Activated T-helper 1 cell treated with Interleukin-2 at 50 U/mL for 16 hours (primary cell): ENCODE measurements around the gene SLC9A9.

ENCODE experiments used
- DNase-seq: peaks from one replicate; pipeline ENCODE4 v3.0.0-alpha.2; 2020; ENCODE audit warnings: low read depth

The SLC9A9 gene

DNA sequence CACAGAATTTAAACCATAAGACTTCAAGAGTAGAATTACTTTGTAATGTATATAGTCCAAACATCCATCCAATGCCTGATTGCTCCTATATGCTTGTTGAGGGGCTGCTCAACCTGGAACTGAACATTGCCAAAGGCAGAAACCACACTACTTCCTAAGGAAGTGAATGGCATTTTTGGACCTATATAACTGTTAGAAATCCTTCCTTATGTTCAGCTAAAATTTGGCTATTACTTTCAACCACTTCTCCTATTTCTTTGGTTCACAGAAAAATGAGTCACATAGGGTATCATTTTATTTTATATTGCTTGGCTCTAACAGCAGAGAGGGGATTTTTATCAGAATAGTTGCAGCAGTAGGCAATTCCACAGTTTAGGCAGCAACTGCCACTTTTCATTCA, 342.1 kb downstream of the SLC9A9 start:
- DNase-seq: no peak

DNA sequence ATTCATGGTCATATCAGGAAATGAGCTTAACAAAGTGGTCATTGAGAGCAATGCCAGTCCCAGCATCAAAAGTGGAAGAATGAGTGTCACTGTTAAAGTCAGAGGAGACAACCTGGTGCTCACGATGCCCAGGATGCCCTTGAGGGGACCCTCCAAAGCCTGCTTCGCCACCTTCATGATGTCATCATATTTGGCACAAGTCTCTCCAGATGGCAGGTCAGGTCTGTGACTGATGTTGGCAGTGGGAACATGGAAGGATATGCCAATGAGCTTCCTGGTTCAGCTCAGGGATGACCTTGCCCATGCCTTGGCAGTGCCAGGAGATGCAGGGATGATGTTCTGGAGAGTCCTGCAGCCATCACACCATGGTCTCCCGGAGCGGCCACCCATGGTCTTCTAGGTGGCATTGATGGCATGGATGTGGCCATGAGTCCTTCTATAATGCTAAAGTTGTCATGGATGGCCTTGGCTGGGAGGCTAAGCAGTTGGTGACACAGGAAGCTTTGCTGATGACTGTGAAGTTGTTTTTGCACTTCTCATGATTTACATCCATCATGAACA, 344.9 kb downstream of the SLC9A9 start:
- DNase-seq: no peak

DNA sequence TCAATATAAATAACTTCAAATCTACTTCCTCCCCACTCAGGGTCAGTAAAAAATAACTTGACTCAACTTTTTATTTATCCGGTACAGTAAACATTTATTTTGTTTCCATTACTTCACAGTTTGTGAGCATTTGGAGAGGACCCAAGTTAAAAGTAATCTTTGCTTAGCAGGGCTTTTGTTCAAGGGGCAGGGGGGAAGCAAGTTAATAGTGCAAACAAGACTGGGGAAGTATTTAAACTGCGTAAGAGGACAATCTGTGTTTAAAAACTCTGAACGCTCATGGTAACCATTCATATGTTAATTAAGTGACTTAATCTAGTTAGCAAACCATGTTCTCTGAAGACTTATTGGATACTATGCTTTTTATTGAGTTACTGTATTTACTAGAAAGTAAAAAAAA, 346.2 kb downstream of the SLC9A9 start:
- DNase-seq: no peak

DNA sequence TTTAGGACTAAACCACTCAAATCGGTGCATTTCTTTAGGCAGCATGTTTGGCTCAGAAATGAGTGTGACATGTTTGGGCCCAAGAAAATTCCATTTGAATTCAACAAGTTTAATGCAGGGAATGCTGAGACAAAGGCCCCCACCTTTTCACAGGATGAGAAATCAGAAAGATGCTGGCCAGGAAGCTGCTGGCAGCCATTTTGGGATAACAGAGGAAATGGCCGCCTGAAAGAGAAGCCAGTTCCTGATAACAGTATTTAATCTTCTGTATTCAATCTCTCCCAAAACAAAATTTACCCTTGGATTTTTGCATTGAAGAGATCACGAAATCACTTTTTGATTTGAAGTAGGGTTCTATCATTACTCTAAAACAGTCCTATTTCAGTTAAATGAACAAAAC, 350.9 kb downstream of the SLC9A9 start:
- no peak for DNase-seq

DNA sequence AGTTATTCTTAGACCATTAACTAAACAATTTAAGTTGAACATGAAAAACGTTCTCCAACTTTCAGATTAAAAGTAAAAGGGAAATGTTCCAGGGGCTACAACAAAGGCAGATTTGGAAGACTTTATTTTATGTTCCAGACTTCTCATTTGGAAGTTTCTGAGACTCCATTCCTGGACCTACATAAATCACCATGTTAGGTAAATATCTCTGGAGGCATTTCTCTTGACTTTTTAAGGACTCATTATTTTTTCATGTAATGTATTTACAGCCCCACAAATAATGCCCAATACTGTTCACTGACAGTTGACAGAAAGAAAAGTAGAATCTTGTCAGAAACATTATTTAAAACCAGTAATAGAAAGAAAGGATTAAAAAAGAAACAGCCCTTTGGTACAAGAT, 352.1 kb downstream of the SLC9A9 start:
- DNase-seq: no peak

DNA sequence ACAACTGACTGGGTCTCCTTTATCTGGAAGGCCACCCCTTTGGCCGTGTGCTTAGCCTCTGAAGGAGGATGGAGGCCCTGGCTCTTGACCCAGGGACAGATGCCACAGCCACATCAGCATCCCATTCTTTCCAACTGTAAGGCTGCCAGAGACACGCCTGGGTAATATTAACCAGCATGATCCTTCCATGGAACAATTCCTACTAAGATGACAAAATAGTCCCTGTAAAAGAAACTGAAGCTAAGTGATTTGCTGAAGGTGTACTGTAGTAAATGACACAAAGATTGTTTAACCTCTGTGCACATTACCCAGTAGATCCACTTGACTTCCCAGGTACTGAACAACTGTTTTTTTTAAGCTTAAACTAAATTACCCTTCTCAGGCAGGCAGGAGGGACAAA, 352.7 kb downstream of the SLC9A9 start:
- no peak for DNase-seq

DNA sequence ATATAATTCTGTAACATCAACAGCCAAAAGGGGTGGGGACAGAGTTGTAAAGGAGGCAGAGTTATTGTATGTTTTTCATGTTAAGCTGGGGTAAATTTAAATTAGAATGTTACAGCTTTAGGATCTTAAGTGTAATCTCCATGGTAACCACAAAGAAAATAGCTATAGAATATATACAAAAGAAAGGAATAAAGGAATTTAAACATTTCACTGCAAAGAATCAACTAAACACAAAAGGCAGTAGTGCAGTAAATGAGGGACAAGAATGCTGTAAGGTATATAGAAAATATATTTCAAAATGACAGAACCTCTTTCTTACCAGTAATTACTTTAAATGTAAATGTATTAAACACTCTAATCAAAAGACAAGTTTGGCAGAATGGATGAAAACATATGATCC, 361.7 kb downstream of the SLC9A9 start:
- no peak for DNase-seq

DNA sequence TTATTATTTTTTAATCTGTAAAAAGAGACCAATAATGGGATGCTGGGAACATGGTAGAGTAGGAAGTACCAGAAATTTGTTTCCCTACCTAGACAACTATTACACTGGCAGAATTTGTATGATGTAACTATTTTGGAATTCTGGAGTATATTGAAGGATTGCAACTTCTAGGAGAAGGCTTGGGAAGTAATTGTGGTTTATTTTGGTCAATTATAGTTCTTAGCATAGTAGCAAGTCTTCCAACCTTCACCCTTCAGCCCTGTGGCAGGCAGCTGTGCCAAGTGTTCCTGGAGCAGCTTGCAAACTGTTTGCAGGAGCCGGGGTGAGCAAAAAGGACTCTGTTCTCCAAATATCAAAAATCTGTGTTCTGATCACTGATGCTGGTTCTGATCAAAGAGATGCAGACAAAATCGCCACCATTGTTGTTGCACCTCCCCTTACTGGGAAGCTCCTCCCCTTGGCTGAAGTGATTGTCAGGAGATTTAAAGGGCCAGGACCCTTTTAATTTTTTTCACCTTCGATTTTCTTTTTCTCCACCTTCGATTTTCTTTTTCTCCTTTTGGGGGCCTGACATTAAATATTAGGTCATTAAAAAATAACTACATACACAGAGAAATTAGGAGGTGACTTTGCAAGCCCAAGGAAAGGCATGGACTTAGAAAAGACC, 363.3 kb downstream of the SLC9A9 start:
- no peak for DNase-seq

DNA sequence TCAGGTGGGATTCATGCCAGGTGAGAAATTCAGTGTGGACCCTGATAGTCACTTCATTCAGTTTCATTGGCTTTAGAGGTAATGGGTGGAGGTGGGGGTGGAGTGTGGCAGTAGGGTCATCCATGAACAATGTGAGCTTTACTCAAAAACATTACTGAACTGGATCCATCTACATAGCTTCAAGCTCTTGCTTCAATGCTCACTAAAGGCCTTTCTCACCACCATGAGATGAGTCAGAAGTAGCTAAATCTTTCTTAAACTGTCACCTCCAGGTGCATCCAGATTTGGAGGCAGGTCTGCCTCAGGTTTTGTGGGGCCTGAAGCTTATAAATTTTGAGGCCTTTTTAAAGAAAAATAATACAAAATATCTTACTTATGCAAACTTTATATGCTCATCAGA, 365.1 kb downstream of the SLC9A9 start:
- DNase-seq: no peak

DNA sequence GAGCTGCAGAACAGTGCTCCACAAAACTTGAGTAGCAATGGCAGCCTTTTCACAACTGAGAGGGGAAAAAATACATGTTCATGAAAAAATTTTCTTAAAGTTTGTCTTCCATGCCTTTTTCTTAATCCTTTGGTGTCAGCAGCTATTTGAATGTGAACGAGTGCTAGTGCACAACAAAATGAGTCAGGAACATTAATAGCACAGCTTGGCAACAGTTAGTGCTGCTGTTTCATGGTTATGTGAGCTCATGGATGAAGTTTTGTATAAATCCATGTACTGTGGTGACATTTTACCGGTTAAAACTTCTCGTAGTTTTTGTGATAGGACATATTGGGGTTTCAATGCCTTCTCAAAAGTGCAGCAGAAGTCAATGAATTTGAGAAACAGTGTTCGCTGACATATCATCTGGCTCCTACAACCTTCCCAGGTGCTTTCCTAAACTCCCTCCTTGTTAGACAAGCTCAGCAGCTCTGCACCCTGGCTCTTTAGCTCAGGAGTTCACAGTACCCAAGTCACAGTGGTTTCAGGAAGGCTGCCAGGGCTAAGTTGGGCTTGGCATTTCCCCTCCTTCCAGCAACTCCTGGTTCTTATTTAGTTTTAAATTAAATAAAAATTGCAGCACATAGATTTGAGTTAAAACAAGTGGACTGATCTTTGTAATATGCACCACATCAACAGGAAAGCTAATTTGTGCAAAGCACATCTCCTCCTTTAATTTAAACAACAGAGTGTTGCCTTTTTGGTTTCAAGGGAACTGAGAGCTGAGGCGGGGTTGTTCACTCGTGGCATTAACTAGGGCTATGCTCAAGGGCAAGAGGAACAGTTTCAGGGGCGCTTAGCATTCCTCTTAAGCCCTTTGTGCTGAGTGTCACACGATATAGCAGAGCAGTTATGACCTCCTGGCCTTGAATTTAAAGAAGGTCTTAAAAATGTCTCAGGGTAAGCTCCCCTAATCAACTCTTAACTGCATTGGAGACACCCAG, 365.9 kb downstream of the SLC9A9 start:
- DNase-seq: no peak

DNA sequence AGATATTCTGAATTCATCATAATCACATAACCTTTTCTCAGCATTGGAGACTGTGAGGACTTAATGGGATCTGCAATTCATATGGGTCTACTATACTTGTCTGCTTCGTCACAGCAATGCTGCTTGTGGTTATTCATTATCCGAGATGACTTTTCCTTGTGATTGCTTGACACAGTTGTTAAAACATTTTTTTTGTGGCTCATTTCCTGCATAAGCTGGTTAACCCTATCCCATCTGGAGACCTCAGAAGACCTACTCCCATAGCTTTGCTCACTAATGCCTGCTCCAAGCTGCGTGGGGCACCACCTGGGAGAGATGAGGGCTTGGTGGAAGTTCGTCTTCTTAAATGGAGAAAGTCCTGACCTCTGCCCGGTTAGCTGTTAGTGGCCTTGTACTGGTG, 367.9 kb downstream of the SLC9A9 start:
- no peak for DNase-seq

DNA sequence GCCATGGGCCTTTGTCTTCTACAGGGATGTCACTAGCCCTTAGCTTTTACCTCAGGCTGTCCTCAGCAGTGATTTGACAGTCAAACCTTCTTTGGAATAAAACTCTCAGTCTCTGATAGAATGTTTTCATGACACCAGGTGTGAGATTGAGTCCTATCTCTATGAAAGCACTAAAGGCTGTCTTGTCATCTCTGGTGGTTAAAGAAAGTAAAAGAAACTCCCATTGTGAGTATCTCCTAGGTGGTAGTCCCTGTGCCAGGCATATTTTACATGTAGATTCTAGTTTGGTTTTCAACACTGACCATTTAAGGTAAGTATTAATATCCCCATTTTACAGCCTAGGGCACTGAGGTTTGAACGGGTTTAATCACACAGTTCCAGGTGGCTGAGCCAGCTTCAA, 368.5 kb downstream of the SLC9A9 start:
- DNase-seq: no peak

DNA sequence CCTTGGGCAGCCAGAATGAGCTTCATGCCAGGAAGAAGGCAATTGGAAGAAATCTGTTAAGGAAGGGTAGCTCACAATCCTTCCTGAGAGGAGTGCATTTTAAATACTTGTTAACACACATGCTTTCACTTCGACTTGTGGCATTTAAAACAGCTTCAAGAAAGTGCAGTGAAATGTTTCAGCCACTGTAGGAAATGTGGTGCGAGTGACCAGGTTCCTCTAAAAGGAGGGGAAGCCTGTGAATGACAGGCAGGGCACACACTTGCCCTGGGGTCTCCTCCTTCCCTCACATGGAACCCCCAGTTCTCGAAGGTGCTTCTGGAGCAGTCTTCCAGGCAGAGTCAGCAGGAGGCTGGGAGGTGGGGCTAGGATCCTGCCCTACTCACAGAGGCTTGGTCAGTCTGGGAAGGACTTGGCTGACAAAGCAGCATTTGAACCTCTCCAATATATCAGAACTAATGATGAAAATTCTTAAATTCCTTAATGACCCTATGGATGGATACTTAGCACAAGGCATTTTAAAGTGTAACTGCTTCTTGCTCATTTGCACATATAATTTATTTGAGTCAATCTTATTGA, 370.1 kb downstream of the SLC9A9 start:
- no peak for DNase-seq

DNA sequence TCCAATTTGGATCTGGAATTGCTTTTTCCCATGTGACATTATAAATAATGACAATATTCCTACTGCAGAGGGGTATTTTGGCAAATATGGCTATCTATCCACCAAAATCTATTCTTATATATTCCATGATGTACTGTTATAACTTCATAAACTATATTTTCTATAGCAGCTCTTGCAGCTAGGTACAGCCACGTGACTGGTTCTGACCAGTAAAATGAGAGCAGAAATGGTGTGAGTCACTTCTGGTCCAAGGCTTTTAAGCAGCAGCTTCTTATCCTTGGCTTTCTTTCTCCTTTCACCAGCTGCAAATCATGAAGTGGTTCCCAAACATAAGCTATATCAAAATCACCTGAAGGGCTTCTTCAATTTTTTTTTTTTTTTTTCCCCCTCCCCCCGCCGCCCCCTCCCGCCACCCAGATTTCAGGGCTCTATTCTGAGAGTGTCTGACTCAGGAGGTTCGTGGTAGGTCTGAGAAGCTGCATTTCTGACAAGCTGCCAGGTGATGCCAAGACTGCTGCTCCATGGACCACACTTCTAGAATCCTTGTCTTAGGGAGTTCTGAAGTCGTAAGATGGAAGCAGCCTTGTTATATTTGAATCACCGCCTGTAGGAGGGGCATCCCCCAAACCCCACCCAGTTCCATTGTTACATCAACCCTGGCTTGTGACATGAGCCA, 371.2 kb downstream of the SLC9A9 start:
- DNase-seq: no peak

DNA sequence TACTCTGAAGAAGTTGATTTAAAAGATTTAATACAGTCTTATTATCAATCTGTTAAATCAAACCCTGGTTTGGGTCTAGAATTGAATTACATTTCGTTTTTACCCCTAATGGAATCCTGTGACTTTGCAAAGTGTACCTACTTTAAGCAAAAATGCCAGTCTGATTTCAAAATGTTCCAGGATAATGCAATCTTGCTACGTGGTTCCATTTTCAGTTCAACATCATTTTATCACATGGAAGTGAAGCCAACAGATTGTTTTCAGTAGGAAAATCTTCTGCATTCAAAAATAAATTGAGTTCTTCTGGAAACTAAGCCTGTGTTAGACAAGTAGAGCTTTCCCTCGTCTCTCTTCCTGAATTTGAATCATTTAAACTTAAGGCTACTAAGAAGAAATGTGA, 372.3 kb downstream of the SLC9A9 start:
- DNase-seq: no peak

DNA sequence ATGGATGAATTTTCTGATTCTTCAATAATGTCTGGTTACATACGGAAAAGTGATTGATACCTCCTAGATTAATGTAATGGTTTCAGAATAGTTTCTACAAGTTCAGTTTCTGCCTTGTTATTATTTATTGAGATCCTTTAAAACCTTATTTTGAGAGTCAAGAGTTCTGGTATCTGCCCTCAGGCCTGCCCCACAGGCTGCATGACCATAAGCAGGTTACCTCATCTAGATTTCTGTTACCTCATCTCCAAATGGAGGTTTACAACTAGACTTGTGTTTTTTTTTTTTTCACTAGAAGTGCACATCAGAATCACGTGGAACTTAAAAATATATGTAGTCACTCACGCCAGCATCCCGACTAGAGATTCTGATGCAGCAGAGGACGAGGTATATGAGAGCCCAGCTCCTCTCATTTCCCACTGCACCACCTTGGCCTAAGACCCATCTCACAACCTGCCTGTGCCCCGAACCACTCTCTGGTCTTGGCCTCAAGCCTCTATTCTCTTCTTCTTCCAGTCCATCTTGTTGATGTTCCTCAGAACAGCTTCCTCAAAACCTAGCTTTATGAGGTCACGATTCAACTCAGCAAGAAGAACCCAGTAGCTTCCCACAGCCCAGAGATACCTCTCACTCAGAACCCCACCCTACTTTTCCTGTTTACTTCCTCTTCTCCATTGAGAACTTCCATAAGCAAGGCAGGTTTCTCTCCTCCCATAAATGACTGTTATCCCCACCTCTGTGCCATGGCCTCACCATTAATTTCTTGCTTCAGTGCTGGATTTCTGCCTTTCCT, 375.3 kb downstream of the SLC9A9 start:
- DNase-seq: no peak

DNA sequence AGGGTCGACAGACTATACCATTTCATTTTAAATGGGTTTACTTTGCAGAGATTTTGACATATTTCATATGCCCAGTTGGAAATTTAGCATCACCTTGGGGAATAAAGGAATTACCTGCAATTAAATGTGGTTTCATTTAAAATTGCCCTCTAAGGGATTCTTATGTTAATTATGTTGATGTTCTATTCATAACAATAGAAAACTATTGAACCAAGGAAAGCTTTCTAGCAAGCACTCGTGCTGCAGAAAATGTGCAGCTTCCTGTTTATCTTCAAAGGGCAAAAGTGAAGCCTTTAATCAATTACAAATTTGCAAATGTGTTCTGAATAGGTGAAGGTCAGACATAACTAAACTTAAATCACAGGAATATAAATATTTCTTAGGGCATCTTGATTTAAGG, 376.6 kb downstream of the SLC9A9 start:
- DNase-seq: no peak

DNA sequence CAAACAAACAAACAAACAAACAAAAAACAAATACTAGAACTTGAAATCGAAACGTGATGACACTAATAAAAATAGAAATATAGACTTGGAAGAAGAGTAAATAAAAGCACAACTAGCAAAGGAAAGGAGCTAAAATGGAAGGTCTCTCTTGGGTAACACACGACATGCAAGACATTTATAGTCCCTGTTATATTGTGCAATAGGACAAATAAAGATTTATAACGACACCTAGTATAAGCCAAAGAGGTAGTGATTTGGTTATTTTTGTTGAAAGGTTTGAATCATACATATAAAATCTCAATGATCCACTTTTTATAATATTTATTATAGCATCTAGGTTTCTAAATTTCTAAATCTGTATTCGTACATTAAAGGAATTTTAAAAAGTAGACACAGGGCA, 379.1 kb downstream of the SLC9A9 start:
- DNase-seq: no peak

DNA sequence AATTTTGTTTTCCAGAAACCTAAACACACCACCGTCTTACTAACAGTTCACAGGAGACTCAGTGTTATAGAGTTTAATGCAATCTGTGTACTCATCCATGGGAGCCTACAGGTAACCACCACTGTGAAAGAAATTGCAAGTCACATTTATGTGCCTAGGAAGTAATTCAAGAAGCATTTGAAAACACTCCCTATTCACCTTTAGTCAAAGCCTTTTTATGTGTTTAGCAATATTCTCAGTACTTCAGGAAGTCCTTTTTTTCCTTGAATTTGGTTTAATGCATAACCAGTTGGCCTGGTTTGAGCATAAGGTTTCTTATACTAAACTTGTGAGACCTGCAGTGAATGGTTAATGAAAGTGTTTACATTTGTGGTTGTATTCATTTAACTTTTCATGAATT, 382.6 kb downstream of the SLC9A9 start:
- no peak for DNase-seq

DNA sequence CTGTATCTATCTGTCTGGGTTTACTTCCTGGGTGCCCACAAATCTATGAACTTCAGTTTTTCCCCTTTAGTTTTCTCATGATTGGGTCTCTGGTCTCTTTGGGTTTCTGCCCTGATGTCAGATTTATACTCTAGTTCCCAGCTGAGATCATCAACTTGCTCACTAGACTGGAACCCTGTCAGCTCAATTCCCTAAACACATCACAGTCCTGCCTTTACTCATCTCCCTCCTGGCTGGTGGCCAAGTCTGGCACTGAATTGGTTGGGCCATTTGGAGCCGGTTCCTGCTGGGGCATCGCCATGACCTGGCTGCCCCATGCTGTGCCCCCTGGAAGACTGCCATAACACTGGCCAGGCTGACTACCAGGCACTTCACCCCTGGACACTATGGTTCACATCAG, 383.4 kb downstream of the SLC9A9 start:
- no peak for DNase-seq

DNA sequence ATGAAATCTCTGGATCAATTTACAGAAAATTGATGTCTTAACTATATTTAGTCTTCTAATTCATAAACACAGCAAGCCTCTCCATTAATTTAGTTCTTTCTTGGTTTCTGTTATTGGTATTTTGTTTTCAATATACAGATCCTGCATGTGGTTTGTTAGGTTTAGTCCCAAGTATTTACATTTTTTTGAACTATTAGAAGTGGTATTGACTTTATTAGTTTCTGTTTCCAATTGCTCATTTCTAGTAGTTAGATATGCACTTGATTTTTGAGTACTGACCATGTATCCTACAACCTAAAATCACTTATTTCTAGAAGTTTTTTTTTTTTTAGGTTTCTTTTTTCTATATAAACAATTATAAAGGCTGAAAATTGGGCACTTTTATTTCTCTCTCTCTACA, 392.8 kb downstream of the SLC9A9 start:
- DNase-seq: no peak
